Transverse colon (tissue), 3 donors: Measurements from ENCODE around the gene HTR1B.

ENCODE experiments used
- POLR2A ChIP-seq: fragments of 450-650 bp; IDR thresholded peaks from one replicate; pipeline ENCODE4 v1.6.1; 2016; ENCODE audit warnings: antibody characterized with exemption, mild to moderate bottlenecking, moderate library complexity
- POLR2AphosphoS5 ChIP-seq, 3 donors: sonication (generic); formaldehyde crosslinking; IDR thresholded peaks; one replicate each; pipeline ENCODE4 v1.6.1; 2016; ENCODE audit warnings: antibody characterized with exemption in 3 of 3

GRCh38 chr6:77450924-77451323 is 12.4 kb downstream of the HTR1B start:
- no peak for TF ChIP-seq POLR2AphosphoS5 (IDR thresholded peaks at IDR 0.05)
- TF ChIP-seq POLR2A = no peak
